Smooth muscle cell (in vitro differentiated cells): ENCODE results near the gene TRPM3. TPM values are rescaled to one million over a fixed set of nuclear protein-coding genes. Genes with fewer than 3 reads are reported as not detected.

ENCODE experiments used
- DNase-seq: peaks from one replicate; lab custom pipeline; 2025; ENCODE audit not compliant: unreplicated experiment; lab: John Stamatoyannopoulos, UW
- H2AFZ ChIP-seq: fragments of 200-600 bp; sonication (generic); 2 replicates; pipeline ENCODE4 v1.6.0; 2016; ENCODE audit warnings: antibody characterized with exemption, low read depth, mild to moderate bottlenecking
- H3F3A ChIP-seq: fragments of 200-600 bp; sonication (generic); 2 replicates; pipeline ENCODE4 v1.6.0; 2017; ENCODE audit warnings: antibody characterized with exemption, low read depth
- H3K27ac ChIP-seq: fragments of 200-600 bp; sonication (generic); 2 replicates; pipeline ENCODE4 v1.5.1; 2016; ENCODE audit warnings: low read depth, mild to moderate bottlenecking
- H3K27me3 ChIP-seq: fragments of 200-600 bp; sonication (generic); 2 replicates; pipeline ENCODE4 v1.6.1; 2016; ENCODE audit warnings: low read depth, mild to moderate bottlenecking
- H3K36me3 ChIP-seq: fragments of 200-600 bp; sonication (generic); 2 replicates; pipeline ENCODE4 v1.5.1; 2016; ENCODE audit warnings: low read depth
- H3K4me1 ChIP-seq: fragments of 200-600 bp; sonication (generic); 2 replicates; pipeline ENCODE4 v1.5.1; 2016; ENCODE audit warnings: low read depth
- H3K4me2 ChIP-seq: fragments of 200-600 bp; sonication (generic); 2 replicates; pipeline ENCODE4 v1.6.0; 2016; ENCODE audit warnings: mild to moderate bottlenecking
- H3K4me3 ChIP-seq: fragments of 200-600 bp; sonication (generic); 2 replicates; pipeline ENCODE4 v1.5.1; 2016; ENCODE audit warnings: mild to moderate bottlenecking
- H3K79me2 ChIP-seq: fragments of 200-600 bp; sonication (generic); 2 replicates; pipeline ENCODE4 v1.6.0; 2016; ENCODE audit warnings: low read depth, mild to moderate bottlenecking
- H3K9ac ChIP-seq: fragments of 200-600 bp; sonication (generic); 2 replicates; pipeline ENCODE4 v1.6.0; 2016; ENCODE audit warnings: low read depth
- H3K9me3 ChIP-seq: fragments of 200-600 bp; sonication (generic); replicated peaks from 2 replicates; pipeline ENCODE4 v1.5.1; 2016; ENCODE audit warnings: low read depth
- H4K20me1 ChIP-seq: fragments of 200-600 bp; sonication (generic); 2 replicates; pipeline ENCODE4 v1.6.0; 2016; ENCODE audit warnings: low read depth
- CTCF ChIP-seq: fragments of 200-600 bp; sonication (generic); IDR thresholded peaks from 2 replicates; pipeline ENCODE4 v1.5.1; 2017; ENCODE audit warnings: borderline replicate concordance, mild to moderate bottlenecking, antibody characterized with exemption; ENCODE audit not compliant: insufficient read depth, poor library complexity, severe bottlenecking
- WGBS: methylation state at CpG from one replicate; pipeline ENCODE4 v1.1.7; 2016; ENCODE audit warnings: low lambda C conversion rate; 5-methylcytosine and 5-hydroxymethylcytosine counted together
- polyA plus RNA-seq: library from polyadenylated mRNA; unstranded; fragments of >200 nt; fragmentation: Nextera tagmentation; extraction: Ambion mirVana; gene quantifications from 2 replicates; pipeline ENCODE4 v1.2.1, GENCODE V29; 2016
- total RNA-seq: library from RNA; depleted of rRNA; stranded (reverse); fragments of >200 nt; gene quantifications from 2 replicates; pipeline ENCODE4 v1.2.3, GENCODE V29; 2014

The TRPM3 gene
- total and polyA plus RNA-seq, 2 experiments from 2014 or later: not detected

GRCh38 chr9:70526902-70527301 lies 594.5 kb downstream of the TRPM3 start:
- Histone ChIP-seq H3K9ac (no peak overlapping the region), H3K4me2 (no peak overlapping the region), H3K79me2 (no peaks in the 10 kb centered on the region), H3K4me1 (no peaks in the 10 kb centered on the region), H3K4me3 (no peak overlapping the region), H2AFZ (no peak overlapping the region), H3F3A (no peaks in the 10 kb centered on the region), H3K27ac (no peak overlapping the region), H3K27me3 (no peaks in the 10 kb centered on the region), H3K9me3 (no peaks in the 10 kb centered on the region), H4K20me1 (no peaks in the 10 kb centered on the region), H3K36me3 (no peaks in the 10 kb centered on the region)
- 96% methylated on average over 2 of the region's 2 CpGs for WGBS
- no peak for TF ChIP-seq CTCF
- DNase-seq: no peak

GRCh38 chr9:70525519-70525918 lies 595.9 kb downstream of the TRPM3 start:
- Histone ChIP-seq H4K20me1 (no peaks in the 10 kb centered on the region), H3K9me3 (no peaks in the 10 kb centered on the region), H3K36me3 (no peaks in the 10 kb centered on the region), H3K27ac (no peak overlapping the region), H3K27me3 (no peaks in the 10 kb centered on the region), H3K9ac (no peak overlapping the region), H3K4me2 (no peak overlapping the region), H3K79me2 (no peaks in the 10 kb centered on the region), H3K4me3 (no peak overlapping the region), H2AFZ (no peak overlapping the region), H3K4me1 (no peaks in the 10 kb centered on the region), H3F3A (no peaks in the 10 kb centered on the region)
- 93% methylated on average over 1 of the region's 1 CpG for WGBS
- TF ChIP-seq CTCF: no peak
- DNase-seq: no peak

DNA sequence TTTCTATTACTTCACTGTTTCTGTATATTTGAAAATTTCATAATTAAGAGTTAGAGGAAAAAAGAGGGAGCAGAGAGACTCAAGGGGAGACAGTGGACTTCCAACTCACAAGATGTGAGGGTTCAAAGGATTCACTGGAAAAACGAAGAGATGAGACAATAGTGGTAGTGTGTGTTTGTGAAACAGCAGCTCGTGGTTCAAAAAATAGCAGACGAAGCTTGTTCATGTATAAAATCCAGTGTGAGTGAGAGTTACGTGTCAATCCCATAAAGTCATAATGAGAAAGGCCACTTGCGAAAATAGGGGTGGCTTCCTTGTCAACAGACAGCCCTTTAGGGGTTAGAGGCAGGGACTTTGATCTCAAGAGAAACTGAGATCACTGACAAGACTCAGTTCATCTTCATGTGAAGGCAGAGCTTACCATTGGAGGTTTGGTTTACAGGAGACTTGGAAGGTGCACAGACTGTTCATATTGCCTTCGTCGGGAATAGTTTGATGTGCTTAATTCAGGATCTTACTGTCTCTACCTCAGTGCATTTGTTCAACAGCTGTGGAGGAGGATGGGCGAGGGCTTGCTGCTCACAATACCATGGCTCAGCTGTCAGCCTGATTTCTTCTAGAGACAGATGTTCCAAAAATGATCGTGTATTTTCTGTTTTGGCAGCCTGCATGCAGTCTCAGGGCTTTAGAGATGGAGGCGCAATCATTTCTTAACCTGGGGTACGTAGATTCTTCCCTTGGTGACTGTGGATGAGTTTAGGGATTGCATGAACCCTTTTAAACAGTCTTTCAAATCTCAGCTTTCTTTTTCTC lies 601.3 kb downstream of the TRPM3 start:
- 85% methylated on average over 11 of the region's 11 CpGs for WGBS
- Histone ChIP-seq H3F3A (no peaks in the 10 kb centered on the region), H3K36me3 (no peaks in the 10 kb centered on the region), H3K4me1 (no peaks in the 10 kb centered on the region), H3K4me2 (no peak overlapping the region), H3K27me3 (no peaks in the 10 kb centered on the region), H3K27ac (no peak overlapping the region), H3K9me3 (no peaks in the 10 kb centered on the region), H2AFZ (no peak overlapping the region), H3K79me2 (no peaks in the 10 kb centered on the region), H3K9ac (no peak overlapping the region), H4K20me1 (no peaks in the 10 kb centered on the region), H3K4me3 (no peak overlapping the region)
- TF ChIP-seq CTCF: no peak
- DNase-seq: no peak

DNA sequence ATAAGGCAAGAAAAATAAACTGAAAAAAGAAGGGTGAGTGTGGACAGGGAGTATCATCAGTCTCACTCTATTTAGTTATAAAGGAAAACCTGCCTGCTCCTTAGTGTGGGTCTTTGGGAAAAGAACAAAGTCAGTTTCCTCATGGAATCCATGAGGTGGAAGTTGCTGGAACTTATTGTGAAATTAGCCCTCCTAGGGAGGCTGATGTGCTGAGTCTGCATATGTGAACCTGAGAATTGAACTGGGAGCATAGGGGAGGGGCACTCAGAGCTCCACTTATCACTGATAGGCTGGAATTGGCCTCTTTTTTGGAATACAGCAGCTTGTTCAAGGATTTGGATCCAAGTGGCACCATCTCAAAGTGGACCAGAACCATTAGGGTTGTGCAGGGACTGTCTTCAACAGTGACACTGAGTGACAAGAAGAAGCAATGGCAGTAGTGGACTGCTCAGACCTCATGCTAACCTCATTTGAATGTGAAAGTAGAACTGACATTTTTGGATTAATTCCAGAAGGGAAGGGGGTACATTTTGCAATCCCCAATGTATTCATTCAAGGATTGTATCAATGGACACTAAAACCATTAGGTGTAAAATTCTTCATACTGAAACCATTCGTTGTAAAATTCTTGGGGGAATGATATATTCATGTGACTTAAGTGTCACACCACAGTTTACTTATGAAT lies 603.4 kb downstream of the TRPM3 start:
- no peak for TF ChIP-seq CTCF
- H3K27me3 ChIP-seq: no peaks in the 10 kb centered on the region
- H4K20me1 ChIP-seq: no peaks in the 10 kb centered on the region
- 93% methylated on average over 1 of the region's 1 CpG for WGBS
- H3K36me3 ChIP-seq: no peaks in the 10 kb centered on the region
- H3K4me3 ChIP-seq: no peak overlapping the region
- no peaks in the 10 kb centered on the region for H3K9me3 ChIP-seq
- no peaks in the 10 kb centered on the region for H3F3A ChIP-seq
- H3K4me1 ChIP-seq: no peaks in the 10 kb centered on the region
- H3K4me2 ChIP-seq: no peak overlapping the region
- no peaks in the 10 kb centered on the region for H3K79me2 ChIP-seq
- DNase-seq: no peak
- H3K9ac ChIP-seq: no peak overlapping the region
- no peak overlapping the region for H3K27ac ChIP-seq
- no peak overlapping the region for H2AFZ ChIP-seq
